Sigmoid colon (tissue), 7 donors: ENCODE data around the gene SPTBN4. TPM values are rescaled to one million over a fixed set of nuclear protein-coding genes. Genes with fewer than 3 reads are reported as not detected.
A peak's percentile ranks its signal among the peaks of the same experiment; 100 is the strongest.

Source experiments
- DNase-seq: peaks from one replicate; pipeline ENCODE4 v3.0.0-alpha.2; 2019
- H3K27ac ChIP-seq, 4 donors: fragments of 200-600 bp; sonication (generic); one replicate each; pipeline ENCODE4 v1.5.1; 2016 to 2019; ENCODE audit warnings: mild to moderate bottlenecking in 1 of 4
- H3K27me3 ChIP-seq, 3 donors: fragments of 200-600 bp; sonication (generic); one replicate each; pipeline ENCODE4 v1.5.1; 2019; ENCODE audit warnings: mild to moderate bottlenecking in 1 of 3
- H3K36me3 ChIP-seq, 4 donors: fragments of 200-600 bp; sonication (generic); one replicate each; pipeline ENCODE4 v1.5.1; 2016 to 2019
- H3K4me1 ChIP-seq, 4 donors: fragments of 200-600 bp; sonication (generic); one replicate each; pipeline ENCODE4 v1.5.1; 2017 to 2019
- H3K4me3 ChIP-seq, 4 donors: fragments of 200-600 bp; sonication (generic); one replicate each; pipeline ENCODE4 v1.5.1; 2017 to 2019; ENCODE audit warnings: mild to moderate bottlenecking in 2 of 4, moderate library complexity in 1 of 4
- H3K9me3 ChIP-seq, 4 donors: fragments of 200-600 bp in 3 of 4; sonication (generic) in 3 of 4; one replicate each; pipeline versions ENCODE4 v1.5.1 to v1.6.1; 2013 to 2019
- CTCF ChIP-seq, 4 experiments: fragments of 450-650 bp in 3 of 4; fragments of 200-600 bp in 1 of 4; IDR thresholded peaks; one replicate each; pipeline ENCODE4 v1.5.1; 2016 to 2019; ENCODE audit warnings: antibody characterized with exemption in 4 of 4, mild to moderate bottlenecking in 3 of 4, moderate library complexity in 2 of 4
- EP300 ChIP-seq, 4 donors: sonication (generic); formaldehyde crosslinking; IDR thresholded peaks; one replicate each; pipeline ENCODE4 v1.6.1; 2017; ENCODE audit warnings: antibody characterized with exemption in 4 of 4
- POLR2A ChIP-seq, 2 donors: fragments of 450-650 bp; IDR thresholded peaks; one replicate each; pipeline ENCODE4 v1.6.1; 2016; ENCODE audit warnings: antibody characterized with exemption in 2 of 2, mild to moderate bottlenecking in 2 of 2, moderate library complexity in 2 of 2
- POLR2AphosphoS5 ChIP-seq, 4 donors: sonication (generic); formaldehyde crosslinking; IDR thresholded peaks; one replicate each; pipeline ENCODE4 v1.6.1; 2017; ENCODE audit warnings: antibody characterized with exemption in 4 of 4
- WGBS, 2 donors: extraction: QIAGEN DNeasy Blood & Tissue Kit; methylation state at CpG; one replicate each; pipeline ENCODE4 v1.1.7; 2013; 5-methylcytosine and 5-hydroxymethylcytosine counted together
- intact Hi-C: fragments of 100-400 bp; cut with DNase I; formaldehyde crosslinking; loops from one replicate; pipeline ENCODE4 v1.15.1; 2023
- polyA plus RNA-seq, 3 donors: library from polyadenylated mRNA; stranded (reverse); fragments of 200-250 nt; gene quantifications; one replicate each; pipeline ENCODE4 v1.2.3, GENCODE V29; 2013
- total RNA-seq, 4 donors: library from RNA; depleted of rRNA; stranded (reverse); fragments of >200 nt; gene quantifications; one replicate each; pipeline ENCODE4 v1.1.0, GENCODE V29; 2016
- donor health status: healthy with polysubstance abuse.
- donor health status: Bipolar disorder and iron deficiency.
- donor health status: healthy.

Gene SPTBN4
- total and polyA plus RNA-seq, 7 donors, result 0.23 to 5.0 (median 1.8) TPM; not detected in 1

GRCh38 chr19:40608957-40609356 lies 142.2 kb downstream of the SPTBN4 start:
- TF ChIP-seq POLR2AphosphoS5 (IDR thresholded peaks at IDR 0.05), result no peak
- TF ChIP-seq POLR2A (IDR thresholded peaks at IDR 0.05), result no peak
- DNase-seq, result no peak
- Histone ChIP-seq H3K27me3 (peaks cover 10 to 27% (median 22%) of the 10 kb centered on the region in 3 donors), H3K9me3 (no peaks in the 10 kb centered on the region), H3K27ac (peak overlapping the region in 2 of 4 donors; percentile 33 to 87), H3K4me3 (no peak overlapping the region), H3K36me3 (no peaks in the 10 kb centered on the region), H3K4me1 (peaks cover 0 to 51% (median 41%) of the 10 kb centered on the region in 4 donors)
- intact Hi-C loops, result no loop called here
- WGBS, 2 donors, result 68 to 77% methylated on average over 4 of the region's 4 CpGs

GRCh38 chr19:40609561-40610395 lies 143.0 kb downstream of the SPTBN4 start:
- Histone ChIP-seq H3K9me3 (no peaks in the 10 kb centered on the region), H3K4me1 (peaks cover 0 to 51% (median 41%) of the 10 kb centered on the region in 4 donors), H3K36me3 (no peaks in the 10 kb centered on the region), H3K27me3 (peaks cover 10 to 35% (median 31%) of the 10 kb centered on the region in 3 donors), H3K27ac (peak overlapping the region; percentile 50 to 87 (median 66)), H3K4me3 (peak overlapping the region; percentile 28 to 46 (median 34))
- 5 to 13% methylated on average over 50 of the region's 50 CpGs for WGBS, 2 donors
- TF ChIP-seq CTCF (IDR thresholded peaks at IDR 0.05) (no peak), POLR2AphosphoS5 (IDR thresholded peaks at IDR 0.05) (peak in 3 of 4 donors; percentile 29 to 41 (median 30)), POLR2A (IDR thresholded peaks at IDR 0.05) (peak in 1 of 2 donors; percentile 39)
- peak; percentile 96 for DNase-seq
- intact Hi-C loops, result loop anchor here (2.0 kb wide), 1 partner anchor 25 kb away; no protein-coding TSS in a partner anchor

GRCh38 chr19:40610396-40611064 lies 143.7 kb downstream of the SPTBN4 start:
- H3K4me3 ChIP-seq, result peak overlapping the region in 3 of 4 donors; percentile 17 to 46 (median 36)
- intact Hi-C loops, result loop anchor here (2.0 kb wide), 1 partner anchor 24 kb away; no protein-coding TSS in a partner anchor
- peak overlapping the region; percentile 50 to 87 (median 66) for H3K27ac ChIP-seq
- H3K4me1 ChIP-seq, result peaks cover 0 to 51% (median 38%) of the 10 kb centered on the region in 4 donors
- no peaks in the 10 kb centered on the region for H3K9me3 ChIP-seq
- peaks cover 10 to 40% (median 32%) of the 10 kb centered on the region in 3 donors for H3K27me3 ChIP-seq
- 12 to 25% methylated on average over 29 of the region's 29 CpGs for WGBS, 2 donors
- H3K36me3 ChIP-seq, result no peaks in the 10 kb centered on the region
- TF ChIP-seq EP300 (IDR thresholded peaks at IDR 0.05) (no peak), POLR2AphosphoS5 (IDR thresholded peaks at IDR 0.05) (peak in 1 of 4 donors; percentile 39)
- peak; percentile 83 for DNase-seq

- Histone ChIP-seq H3K36me3 (no peaks in the 10 kb centered on the region), H3K27ac (peak overlapping the region in 2 of 4 donors; percentile 78 to 87), H3K4me1 (peaks cover 0 to 45% (median 33%) of the 10 kb centered on the region in 4 donors), H3K4me3 (no peak overlapping the region), H3K9me3 (no peaks in the 10 kb centered on the region), H3K27me3 (peaks cover 10 to 46% (median 32%) of the 10 kb centered on the region in 3 donors)
- no peak for DNase-seq
- no peak for TF ChIP-seq CTCF (IDR thresholded peaks at IDR 0.05)
- TF ChIP-seq EP300 (IDR thresholded peaks at IDR 0.05), result no peak
- TF ChIP-seq POLR2AphosphoS5 (IDR thresholded peaks at IDR 0.05), result no peak
- no peak for TF ChIP-seq POLR2A (IDR thresholded peaks at IDR 0.05)
- intact Hi-C loops, result loop anchor here (2.0 kb wide), 1 partner anchor 24 kb away; no protein-coding TSS in a partner anchor
- 13 to 75% methylated on average over 15 of the region's 15 CpGs for WGBS, 2 donors
These were observed 144.3 kb downstream of the SPTBN4 start for GRCh38 chr19:40611096-40611495.

GRCh38 chr19:40611900-40612698 lies 145.3 kb downstream of the SPTBN4 start:
- intact Hi-C loops, result loop anchor here (2.0 kb wide), 1 partner anchor 23 kb away; no protein-coding TSS in a partner anchor
- 91 to 92% methylated on average over 10 of the region's 10 CpGs for WGBS, 2 donors
- Histone ChIP-seq H3K27me3 (peaks cover 10 to 47% (median 32%) of the 10 kb centered on the region in 3 donors), H3K4me3 (no peak overlapping the region), H3K9me3 (no peaks in the 10 kb centered on the region), H3K27ac (peak overlapping the region in 1 of 4 donors; percentile 93), H3K36me3 (no peaks in the 10 kb centered on the region), H3K4me1 (peaks cover 0 to 44% (median 31%) of the 10 kb centered on the region in 4 donors)
- DNase-seq, result no peak
- TF ChIP-seq POLR2AphosphoS5 (IDR thresholded peaks at IDR 0.05) (no peak), EP300 (IDR thresholded peaks at IDR 0.05) (no peak)
